H1 (cell line): Measurements from ENCODE around the gene MIGA1. TPM values are rescaled to one million over a fixed set of nuclear protein-coding genes. Genes with fewer than 3 reads are reported as not detected.

Experiments used
- FOSL1 ChIP-seq: IDR thresholded peaks from 2 replicates; pipeline ENCODE4 v1.6.1; 2011; ENCODE audit warnings: mild to moderate bottlenecking, low read depth, low read length, moderate library complexity; ENCODE audit not compliant: insufficient read depth
- KDM1A ChIP-seq: fragments of 200-600, 300-600 bp; sonication (generic); IDR thresholded peaks from 2 replicates; pipeline ENCODE4 v1.7.1; 2016; ENCODE audit warnings: mild to moderate bottlenecking, low read length, borderline replicate concordance
- polyA plus RNA-seq, 7 experiments: library from polyadenylated mRNA; depleted of rRNA in 3 of 7; stranded (reverse) in 5 of 7; unstranded in 2 of 7; fragments of >200 nt in 5 of 7; fragments of 200-250 nt in 2 of 7; gene quantifications; 1 replicate in 5 of 7; 2 replicates in 1 of 7; 4 replicates in 1 of 7; pipeline versions ENCODE4 v1.2.1 to v1.2.3, GENCODE V29; 2011 to 2013; ENCODE audit warnings: missing spikeins in 2 of 7, mixed read lengths in 2 of 7
- total RNA-seq: library from RNA; stranded (reverse); fragmentation: NEBNext Ultra II Directional; extraction: Animal tissue kit (Norgen Biotek cat#: 25700); gene quantifications from 2 replicates; pipeline ENCODE4 v1.2.1, GENCODE V29; 2021

The MIGA1 gene
- total and polyA plus RNA-seq, 2 of the 8 experiments (the other 6 are each of a cell fraction or from before 2014, with no cell fraction given), result 0.95 to 7.0 TPM

- no peak for TF ChIP-seq FOSL1
- no peak for TF ChIP-seq KDM1A
Observed at GRCh38 chr1:77768006-77768405, 11.4 kb upstream of the MIGA1 start (continued).
